K562 (cell line): ENCODE data around the gene FFAR1. TPM values are rescaled to one million over a fixed set of nuclear protein-coding genes. Genes with fewer than 3 reads are reported as not detected.

Experiments
- BRCA1 ChIP-seq, 2 experiments: fragments of 450-650 bp in 1 of 2; sonication (generic) in 1 of 2; formaldehyde crosslinking in 1 of 2; IDR thresholded peaks; 2 replicates each; pipeline versions ENCODE4 v1.5.0 to v1.6.1; 2017 to 2020; ENCODE audit warnings: mild to moderate bottlenecking in 1 of 2, missing genetic modification reagents in 1 of 2
- CBX1 ChIP-seq: sonication (generic); IDR thresholded peaks from 2 replicates; pipeline ENCODE4 v1.6.1; 2016; ENCODE audit warnings: antibody characterized with exemption, low read depth, mild to moderate bottlenecking
- CREB1 ChIP-seq, 2 experiments: sonication (generic) in 1 of 2; formaldehyde crosslinking in 1 of 2; IDR thresholded peaks; 2 replicates each; pipeline versions ENCODE4 v1.6.1 to v1.8.0; 2012 to 2022; ENCODE audit warnings: inconsistent platforms in 1 of 2, mild to moderate bottlenecking in 1 of 2, missing genetic modification reagents in 1 of 2, moderate library complexity in 1 of 2
- ERF ChIP-seq: fragments of 450-650 bp; formaldehyde crosslinking; IDR thresholded peaks from 2 replicates; pipeline ENCODE4 v1.4.0; 2020; ENCODE audit warnings: mild to moderate bottlenecking, mixed read lengths
- GABPA ChIP-seq: fragments of 200-800 bp; sonication (Bioruptor generic); conservative IDR thresholded peaks from 2 replicates; pipeline ENCODE4 v1.6.1; 2016; ENCODE audit warnings: low read depth, missing genetic modification characterization, missing compliant biosample characterization
- HOXB6 ChIP-seq: fragments of 250-450 bp; sonication (Bioruptor Pico); IDR thresholded peaks from 2 replicates; pipeline ENCODE4 v1.5.1; 2022; ENCODE audit warnings: mild to moderate bottlenecking, borderline replicate concordance
- MBD2 ChIP-seq: sonication (generic); IDR thresholded peaks from 2 replicates; pipeline ENCODE4 v1.6.1; 2016; ENCODE audit warnings: low read depth, borderline replicate concordance
- NELFE ChIP-seq: IDR thresholded peaks from 2 replicates; pipeline ENCODE4 v1.6.1; 2011; ENCODE audit warnings: mild to moderate bottlenecking; ENCODE audit not compliant: insufficient read depth, insufficient read length
- NEUROD1 ChIP-seq: fragments of 150-350 bp; IDR thresholded peaks from 2 replicates; pipeline ENCODE4 v1.6.1; 2014; ENCODE audit warnings: borderline replicate concordance, low read length, low read depth; ENCODE audit not compliant: partially characterized antibody
- POLR3G ChIP-seq: IDR thresholded peaks from 2 replicates; pipeline ENCODE4 v1.6.1; 2011; ENCODE audit not compliant: insufficient read length, insufficient replicate concordance; ENCODE audit errors: extremely low read depth
- SP1 ChIP-seq: sonication (generic); formaldehyde crosslinking; IDR thresholded peaks from 2 replicates; pipeline ENCODE4 v1.8.1; 2022; ENCODE audit warnings: mild to moderate bottlenecking, missing genetic modification reagents
- TAF7 ChIP-seq: fragments of 450-650 bp; IDR thresholded peaks from 2 replicates; pipeline ENCODE4 v1.6.1; 2016; ENCODE audit warnings: missing genetic modification characterization, missing compliant biosample characterization
- polyA plus RNA-seq, 8 experiments: library from polyadenylated mRNA; depleted of rRNA in 4 of 8; stranded (reverse) in 5 of 8; unstranded in 3 of 8; fragments of >200 nt; fragmentation: Nextera tagmentation in 2 of 8; fragmentation: Illumina TruSeq in 1 of 8; extraction: Ambion mirVana in 2 of 8; extraction: Trizol in 1 of 8; gene quantifications; 2 replicates each; pipeline versions ENCODE4 v1.2.1 to v1.2.3, GENCODE V29; 2011 to 2014; ENCODE audit warnings: inconsistent platforms in 1 of 8, missing spikeins in 1 of 8
- total RNA-seq, 7 experiments: library from RNA; depleted of rRNA in 6 of 7; stranded (reverse); fragments of >200 nt in 6 of 7; fragmentation: Illumina TruSeq in 2 of 7; extraction: Trizol in 2 of 7; gene quantifications; 2 replicates each; pipeline versions ENCODE4 v1.2.1 to v1.2.3, GENCODE V29; 2011 to 2021; ENCODE audit warnings: low replicate concordance in 1 of 7
- TF ChIP-seq, protein P1 (sequence below), 2 experiments: fragments of 450-650 bp in 1 of 2; sonication (generic) in 1 of 2; formaldehyde crosslinking in 1 of 2; IDR thresholded peaks; 2 replicates each; pipeline versions ENCODE4 v1.7.1 to v1.9.0; 2016 to 2022; ENCODE audit warnings: inconsistent platforms in 1 of 2, mild to moderate bottlenecking in 1 of 2, missing genetic modification reagents in 1 of 2
- TF ChIP-seq, protein P2 (sequence below): fragments of 450-650 bp; IDR thresholded peaks from 2 replicates; pipeline ENCODE4 v1.6.1; 2018; ENCODE audit not compliant: partially characterized antibody

Gene FFAR1
- total and polyA plus RNA-seq, 9 of the 15 experiments (the other 6 are each of a cell fraction or from before 2014, with no cell fraction given), result not detected

DNA sequence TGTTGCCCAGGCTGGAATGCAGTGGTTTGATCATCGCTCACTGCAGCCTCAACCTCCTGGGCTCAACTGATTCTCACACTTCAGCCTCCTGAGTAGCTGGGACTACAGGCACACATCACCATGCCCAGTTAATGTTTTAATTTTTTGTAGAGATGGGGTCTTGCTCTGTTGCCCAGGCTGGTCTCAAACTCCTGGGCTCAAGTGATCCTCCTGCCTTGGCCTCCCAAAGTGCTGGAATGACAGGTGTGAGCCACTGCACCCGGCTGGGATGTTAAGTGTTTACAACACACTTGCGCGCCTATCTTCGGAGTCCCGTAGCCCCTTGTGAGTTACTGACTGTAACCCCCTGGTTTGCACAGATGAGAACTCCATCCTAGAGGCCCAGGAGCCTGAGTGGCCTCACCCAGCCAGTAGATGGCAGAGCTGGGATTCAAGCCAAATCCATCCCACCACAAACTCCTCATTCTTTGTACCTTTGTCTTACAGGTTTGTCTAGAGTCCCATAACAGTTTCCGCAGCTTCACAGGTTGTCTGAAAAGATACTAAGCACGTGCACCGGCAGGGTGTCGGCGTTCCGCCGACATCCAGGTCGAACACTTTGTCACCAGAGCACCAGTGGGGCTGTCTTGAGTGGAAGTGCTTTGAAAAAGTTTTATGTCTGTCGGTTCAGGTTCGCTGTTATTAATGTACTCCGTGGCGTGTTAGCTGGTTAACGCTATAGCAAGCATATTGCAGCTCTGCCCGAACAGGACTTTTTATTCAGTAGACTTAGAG is 41.0 kb upstream of the FFAR1 start (continued):
- TF ChIP-seq, protein P1, sequence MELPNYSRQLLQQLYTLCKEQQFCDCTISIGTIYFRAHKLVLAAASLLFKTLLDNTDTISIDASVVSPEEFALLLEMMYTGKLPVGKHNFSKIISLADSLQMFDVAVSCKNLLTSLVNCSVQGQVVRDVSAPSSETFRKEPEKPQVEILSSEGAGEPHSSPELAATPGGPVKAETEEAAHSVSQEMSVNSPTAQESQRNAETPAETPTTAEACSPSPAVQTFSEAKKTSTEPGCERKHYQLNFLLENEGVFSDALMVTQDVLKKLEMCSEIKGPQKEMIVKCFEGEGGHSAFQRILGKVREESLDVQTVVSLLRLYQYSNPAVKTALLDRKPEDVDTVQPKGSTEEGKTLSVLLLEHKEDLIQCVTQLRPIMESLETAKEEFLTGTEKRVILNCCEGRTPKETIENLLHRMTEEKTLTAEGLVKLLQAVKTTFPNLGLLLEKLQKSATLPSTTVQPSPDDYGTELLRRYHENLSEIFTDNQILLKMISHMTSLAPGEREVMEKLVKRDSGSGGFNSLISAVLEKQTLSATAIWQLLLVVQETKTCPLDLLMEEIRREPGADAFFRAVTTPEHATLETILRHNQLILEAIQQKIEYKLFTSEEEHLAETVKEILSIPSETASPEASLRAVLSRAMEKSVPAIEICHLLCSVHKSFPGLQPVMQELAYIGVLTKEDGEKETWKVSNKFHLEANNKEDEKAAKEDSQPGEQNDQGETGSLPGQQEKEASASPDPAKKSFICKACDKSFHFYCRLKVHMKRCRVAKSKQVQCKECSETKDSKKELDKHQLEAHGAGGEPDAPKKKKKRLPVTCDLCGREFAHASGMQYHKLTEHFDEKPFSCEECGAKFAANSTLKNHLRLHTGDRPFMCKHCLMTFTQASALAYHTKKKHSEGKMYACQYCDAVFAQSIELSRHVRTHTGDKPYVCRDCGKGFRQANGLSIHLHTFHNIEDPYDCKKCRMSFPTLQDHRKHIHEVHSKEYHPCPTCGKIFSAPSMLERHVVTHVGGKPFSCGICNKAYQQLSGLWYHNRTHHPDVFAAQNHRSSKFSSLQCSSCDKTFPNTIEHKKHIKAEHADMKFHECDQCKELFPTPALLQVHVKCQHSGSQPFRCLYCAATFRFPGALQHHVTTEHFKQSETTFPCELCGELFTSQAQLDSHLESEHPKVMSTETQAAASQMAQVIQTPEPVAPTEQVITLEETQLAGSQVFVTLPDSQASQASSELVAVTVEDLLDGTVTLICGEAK (IDR thresholded peaks at IDR 0.05), result peak; percentile 7; the same call in 1 of the 2 replicates
- TF ChIP-seq, protein P1 (CRISPR knock-in tag; IDR thresholded peaks at IDR 0.05), result no peak
- TF ChIP-seq HOXB6 (CRISPR knock-in tag) (no peak), TAF7 (no peak), ERF (CRISPR knock-in tag) (no peak), GABPA (tag) (no peak), NELFE (no peak), NEUROD1 (no peak), POLR3G (no peak), SP1 (CRISPR knock-in tag) (no peak), BRCA1 (IDR thresholded peaks at IDR 0.05) (no peak), BRCA1 (CRISPR knock-in tag; IDR thresholded peaks at IDR 0.05) (no peak), MBD2 (no peak), CBX1 (0 out of 2 replicates have a peak, but pooled peaks have one; percentile 52), CREB1 (IDR thresholded peaks at IDR 0.05) (no peak), CREB1 (CRISPR knock-in tag; IDR thresholded peaks at IDR 0.05) (no peak)
- TF ChIP-seq, protein P2, sequence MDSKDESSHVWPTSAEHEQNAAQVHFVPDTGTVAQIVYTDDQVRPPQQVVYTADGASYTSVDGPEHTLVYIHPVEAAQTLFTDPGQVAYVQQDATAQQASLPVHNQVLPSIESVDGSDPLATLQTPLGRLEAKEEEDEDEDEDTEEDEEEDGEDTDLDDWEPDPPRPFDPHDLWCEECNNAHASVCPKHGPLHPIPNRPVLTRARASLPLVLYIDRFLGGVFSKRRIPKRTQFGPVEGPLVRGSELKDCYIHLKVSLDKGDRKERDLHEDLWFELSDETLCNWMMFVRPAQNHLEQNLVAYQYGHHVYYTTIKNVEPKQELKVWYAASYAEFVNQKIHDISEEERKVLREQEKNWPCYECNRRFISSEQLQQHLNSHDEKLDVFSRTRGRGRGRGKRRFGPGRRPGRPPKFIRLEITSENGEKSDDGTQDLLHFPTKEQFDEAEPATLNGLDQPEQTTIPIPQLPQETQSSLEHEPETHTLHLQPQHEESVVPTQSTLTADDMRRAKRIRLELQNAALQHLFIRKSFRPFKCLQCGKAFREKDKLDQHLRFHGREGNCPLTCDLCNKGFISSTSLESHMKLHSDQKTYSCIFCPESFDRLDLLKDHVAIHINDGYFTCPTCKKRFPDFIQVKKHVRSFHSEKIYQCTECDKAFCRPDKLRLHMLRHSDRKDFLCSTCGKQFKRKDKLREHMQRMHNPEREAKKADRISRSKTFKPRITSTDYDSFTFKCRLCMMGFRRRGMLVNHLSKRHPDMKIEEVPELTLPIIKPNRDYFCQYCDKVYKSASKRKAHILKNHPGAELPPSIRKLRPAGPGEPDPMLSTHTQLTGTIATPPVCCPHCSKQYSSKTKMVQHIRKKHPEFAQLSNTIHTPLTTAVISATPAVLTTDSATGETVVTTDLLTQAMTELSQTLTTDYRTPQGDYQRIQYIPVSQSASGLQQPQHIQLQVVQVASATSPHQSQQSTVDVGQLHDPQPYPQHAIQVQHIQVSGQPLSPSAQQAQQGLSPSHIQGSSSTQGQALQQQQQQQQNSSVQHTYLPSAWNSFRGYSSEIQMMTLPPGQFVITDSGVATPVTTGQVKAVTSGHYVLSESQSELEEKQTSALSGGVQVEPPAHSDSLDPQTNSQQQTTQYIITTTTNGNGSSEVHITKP, result no peak
